Parathyroid adenoma (tissue), 2 donors: ENCODE measurements around the gene BHMT2.

Source experiments
- H2AFZ ChIP-seq: fragments of 300-600 bp; sonication (generic); one replicate; pipeline ENCODE4 v1.7.0; 2017; ENCODE audit warnings: antibody characterized with exemption, mild to moderate bottlenecking
- H3K27ac ChIP-seq: fragments of 300-600 bp; sonication (generic); one replicate; pipeline ENCODE4 v1.7.0; 2017
- H3K27me3 ChIP-seq: fragments of 300-600 bp; sonication (generic); one replicate; pipeline ENCODE4 v1.7.0; 2017; ENCODE audit warnings: low read length; ENCODE audit not compliant: control insufficient read depth, insufficient read depth
- H3K36me3 ChIP-seq: fragments of 300-600 bp; sonication (generic); one replicate; pipeline ENCODE4 v1.7.0; 2017; ENCODE audit warnings: low read length; ENCODE audit not compliant: control insufficient read depth, insufficient read depth
- H3K4me1 ChIP-seq: fragments of 300-600 bp; sonication (generic); one replicate; pipeline ENCODE4 v1.7.0; 2017; ENCODE audit warnings: control low read depth
- H3K4me2 ChIP-seq: fragments of 300-600 bp; sonication (generic); one replicate; pipeline ENCODE4 v1.7.0; 2017; ENCODE audit warnings: low read length
- H3K4me3 ChIP-seq: fragments of 300-600 bp; sonication (generic); one replicate; pipeline ENCODE4 v1.7.0; 2017; ENCODE audit warnings: low read depth, low read length
- H3K79me2 ChIP-seq: fragments of 300-600 bp; sonication (generic); one replicate; pipeline ENCODE4 v1.7.0; 2017; ENCODE audit warnings: control low read depth
- H3K9ac ChIP-seq: fragments of 300-600 bp; sonication (generic); one replicate; pipeline ENCODE4 v1.7.0; 2017; ENCODE audit warnings: mild to moderate bottlenecking
- H3K9me3 ChIP-seq: fragments of 300-600 bp; sonication (generic); one replicate; pipeline ENCODE4 v1.7.0; 2017; ENCODE audit warnings: low read length; ENCODE audit not compliant: control insufficient read depth
- CTCF ChIP-seq: fragments of 300-600 bp; sonication (generic); IDR thresholded peaks from one replicate; pipeline ENCODE4 v1.7.0; 2017; ENCODE audit warnings: antibody characterized with exemption, mild to moderate bottlenecking
- donor health status: primary hyperparathyroidism.

Gene BHMT2

GRCh38 chr5:79023348-79023747, 46.2 kb upstream of the BHMT2 start:
- Histone ChIP-seq H3K27ac (no peak overlapping the region), H3K4me2 (no peak overlapping the region), H3K27me3 (no peaks in the 10 kb centered on the region), H3K36me3 (no peaks in the 10 kb centered on the region), H3K79me2 (no peaks in the 10 kb centered on the region), H3K9me3 (no peaks in the 10 kb centered on the region), H2AFZ (no peak overlapping the region), H3K4me1 (no peaks in the 10 kb centered on the region), H3K9ac (no peak overlapping the region), H3K4me3 (no peak overlapping the region)
- TF ChIP-seq CTCF, result no peak

GRCh38 chr5:79023947-79024346, 45.6 kb upstream of the BHMT2 start:
- Histone ChIP-seq H3K4me1 (no peaks in the 10 kb centered on the region), H2AFZ (no peak overlapping the region), H3K79me2 (no peaks in the 10 kb centered on the region), H3K27ac (no peak overlapping the region), H3K9me3 (no peaks in the 10 kb centered on the region), H3K4me3 (no peak overlapping the region), H3K27me3 (no peaks in the 10 kb centered on the region), H3K9ac (no peak overlapping the region), H3K4me2 (no peak overlapping the region), H3K36me3 (no peaks in the 10 kb centered on the region)
- no peak for TF ChIP-seq CTCF

GRCh38 chr5:79025054-79025472, 44.5 kb upstream of the BHMT2 start:
- no peaks in the 10 kb centered on the region for H3K36me3 ChIP-seq
- TF ChIP-seq CTCF, result peak; percentile 98
- H3K79me2 ChIP-seq, result no peaks in the 10 kb centered on the region
- H3K27ac ChIP-seq, result no peak overlapping the region
- H3K4me2 ChIP-seq, result peak overlapping the region; percentile 53
- H2AFZ ChIP-seq, result peak overlapping the region; percentile 83
- no peaks in the 10 kb centered on the region for H3K9me3 ChIP-seq
- no peak overlapping the region for H3K4me3 ChIP-seq
- H3K9ac ChIP-seq, result no peak overlapping the region
- no peaks in the 10 kb centered on the region for H3K4me1 ChIP-seq
- no peaks in the 10 kb centered on the region for H3K27me3 ChIP-seq

- Histone ChIP-seq H3K36me3 (no peaks in the 10 kb centered on the region), H3K27ac (no peak overlapping the region), H3K27me3 (no peaks in the 10 kb centered on the region), H3K9me3 (no peaks in the 10 kb centered on the region), H2AFZ (no peak overlapping the region), H3K9ac (no peak overlapping the region), H3K4me2 (no peak overlapping the region), H3K79me2 (no peaks in the 10 kb centered on the region), H3K4me3 (no peak overlapping the region), H3K4me1 (no peaks in the 10 kb centered on the region)
- TF ChIP-seq CTCF, result no peak
These were observed 38.7 kb upstream of the BHMT2 start for GRCh38 chr5:79030663-79031484.

- H2AFZ ChIP-seq, result no peak overlapping the region
- no peak overlapping the region for H3K4me3 ChIP-seq
- H3K79me2 ChIP-seq, result no peaks in the 10 kb centered on the region
- H3K27ac ChIP-seq, result no peak overlapping the region
- no peaks in the 10 kb centered on the region for H3K36me3 ChIP-seq
- H3K4me2 ChIP-seq, result no peak overlapping the region
- H3K4me1 ChIP-seq, result no peaks in the 10 kb centered on the region
- no peak overlapping the region for H3K9ac ChIP-seq
- TF ChIP-seq CTCF, result no peak
- H3K27me3 ChIP-seq, result no peaks in the 10 kb centered on the region
- no peaks in the 10 kb centered on the region for H3K9me3 ChIP-seq
These were observed 38.1 kb upstream of the BHMT2 start for GRCh38 chr5:79031485-79031867.
